Measurements from ENCODE around the gene TMEM126A. TPM values are rescaled to one million over a fixed set of nuclear protein-coding genes. Genes with fewer than 3 reads are reported as not detected.

Gene TMEM126A
- total and polyA plus RNA-seq, 2 of the 13 experiments (the other 11 are each of a cell fraction or from before 2014, with no cell fraction given) = 59.5 to 66.9 TPM

DNA sequence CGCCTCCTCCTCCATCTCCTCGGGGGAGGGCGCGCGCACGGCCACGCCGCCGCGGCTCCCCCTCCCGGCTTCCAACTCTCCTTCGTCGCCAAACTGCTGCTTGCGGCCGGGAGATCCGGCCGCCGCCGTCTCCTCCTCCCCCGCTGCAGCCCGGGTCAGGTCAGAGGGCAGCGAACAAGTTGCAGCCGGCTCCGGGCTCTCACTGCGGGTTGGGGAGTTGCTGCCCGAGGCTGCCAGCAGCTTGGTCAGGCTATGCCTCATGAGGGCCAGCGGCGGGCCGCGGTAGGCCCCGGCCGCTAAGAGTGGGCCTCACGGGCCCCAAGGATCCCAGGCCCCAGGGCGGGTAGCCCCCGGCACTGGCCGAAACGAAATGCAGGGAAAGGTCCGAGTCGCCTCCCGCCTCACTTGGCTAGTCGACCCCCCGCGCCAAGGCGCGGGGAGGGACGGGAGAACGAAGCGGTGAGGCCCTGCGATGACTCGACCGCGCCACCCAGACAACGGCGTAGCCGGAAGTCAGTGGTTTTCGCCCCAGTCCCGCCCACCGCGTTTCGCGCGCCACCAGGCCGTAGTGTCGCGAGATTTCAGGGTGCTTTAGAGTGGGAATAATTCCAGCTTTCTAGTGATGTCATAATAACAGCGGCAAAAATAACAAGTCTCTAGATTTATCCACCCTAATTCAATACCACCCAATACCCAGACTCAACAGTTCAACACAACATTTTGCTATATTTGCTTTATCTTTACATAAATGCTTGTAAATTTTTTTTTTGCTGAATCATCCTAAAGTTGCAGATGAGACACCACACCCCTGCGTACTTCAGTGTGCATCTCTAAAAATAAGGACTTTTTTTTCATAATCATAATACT lies 17.1 kb downstream of the TMEM126A start, which contains the start of gene CREBZF (continued):
- TF ChIP-seq, protein P1, sequence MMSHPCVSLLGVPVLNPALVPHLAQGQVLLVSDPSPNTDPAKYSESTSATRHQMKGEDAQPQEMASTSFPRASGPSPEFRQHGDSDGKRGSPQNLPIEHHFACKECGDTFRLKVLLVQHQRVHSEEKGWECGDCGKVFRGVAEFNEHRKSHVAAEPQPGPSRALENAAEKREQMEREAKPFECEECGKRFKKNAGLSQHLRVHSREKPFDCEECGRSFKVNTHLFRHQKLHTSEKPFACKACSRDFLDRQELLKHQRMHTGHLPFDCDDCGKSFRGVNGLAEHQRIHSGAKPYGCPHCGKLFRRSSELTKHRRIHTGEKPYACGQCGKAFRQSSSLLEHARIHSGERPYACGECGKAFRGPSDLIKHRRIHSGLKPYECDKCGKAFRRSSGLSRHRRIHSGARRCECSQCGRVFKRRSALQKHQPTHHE (CRISPR knock-in tag; IDR thresholded peaks at IDR 0.05; ENCODE audit: borderline replicate concordance) = 0 out of 2 replicates have a peak, but pooled peaks have one; percentile 24
- peak; percentile 95 to 96 for TF ChIP-seq MAFK (conservative IDR thresholded peaks at IDR 0.05 in 1 of 2, IDR thresholded peaks at IDR 0.05 in 1 of 2; ENCODE audit: low read length in 2 of 2)
- TF ChIP-seq ZNF296 (CRISPR knock-in tag; conservative IDR thresholded peaks at IDR 0.05) = no peak; the same call in 1 of the 2 replicates
- TF ChIP-seq ZNF800 (CRISPR knock-in tag; IDR thresholded peaks at IDR 0.05) = no peak
- peak; percentile 81 for TF ChIP-seq ZNF749 (CRISPR knock-in tag; IDR thresholded peaks at IDR 0.05; ENCODE audit: borderline replicate concordance)
- peak; percentile 69 for TF ChIP-seq NR2C2 (CRISPR knock-in tag; IDR thresholded peaks at IDR 0.05; ENCODE audit: borderline replicate concordance)
- no peak for TF ChIP-seq PBX2 (CRISPR knock-in tag; IDR thresholded peaks at IDR 0.05)
- TF ChIP-seq SP4 (CRISPR knock-in tag; IDR thresholded peaks at IDR 0.05) = peak; percentile 79
- TF ChIP-seq ZNF784 (CRISPR knock-in tag; IDR thresholded peaks at IDR 0.05; ENCODE audit: borderline replicate concordance) = peak; percentile 80; the same call in 1 of the 2 replicates
- no peak; the same call in 1 of the 2 replicates for TF ChIP-seq HOXA7 (CRISPR knock-in tag; IDR thresholded peaks at IDR 0.05)
- TF ChIP-seq ZNF670 (CRISPR knock-in tag; IDR thresholded peaks at IDR 0.05; ENCODE audit: borderline replicate concordance) = 0 out of 2 replicates have a peak, but pooled peaks have one; percentile 15
- TF ChIP-seq, protein P2, sequence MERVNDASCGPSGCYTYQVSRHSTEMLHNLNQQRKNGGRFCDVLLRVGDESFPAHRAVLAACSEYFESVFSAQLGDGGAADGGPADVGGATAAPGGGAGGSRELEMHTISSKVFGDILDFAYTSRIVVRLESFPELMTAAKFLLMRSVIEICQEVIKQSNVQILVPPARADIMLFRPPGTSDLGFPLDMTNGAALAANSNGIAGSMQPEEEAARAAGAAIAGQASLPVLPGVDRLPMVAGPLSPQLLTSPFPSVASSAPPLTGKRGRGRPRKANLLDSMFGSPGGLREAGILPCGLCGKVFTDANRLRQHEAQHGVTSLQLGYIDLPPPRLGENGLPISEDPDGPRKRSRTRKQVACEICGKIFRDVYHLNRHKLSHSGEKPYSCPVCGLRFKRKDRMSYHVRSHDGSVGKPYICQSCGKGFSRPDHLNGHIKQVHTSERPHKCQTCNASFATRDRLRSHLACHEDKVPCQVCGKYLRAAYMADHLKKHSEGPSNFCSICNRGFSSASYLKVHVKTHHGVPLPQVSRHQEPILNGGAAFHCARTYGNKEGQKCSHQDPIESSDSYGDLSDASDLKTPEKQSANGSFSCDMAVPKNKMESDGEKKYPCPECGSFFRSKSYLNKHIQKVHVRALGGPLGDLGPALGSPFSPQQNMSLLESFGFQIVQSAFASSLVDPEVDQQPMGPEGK (CRISPR knock-in tag; IDR thresholded peaks at IDR 0.05) = peak; percentile 51; the same call in 1 of the 2 replicates
- peak; percentile 85; the same call in 1 of the 2 replicates for TF ChIP-seq YEATS4 (CRISPR knock-in tag; IDR thresholded peaks at IDR 0.05; ENCODE audit: borderline replicate concordance)
- peak; percentile 87; the same call in 1 of the 2 replicates for TF ChIP-seq THAP7 (CRISPR knock-in tag; IDR thresholded peaks at IDR 0.05)
- TF ChIP-seq SP5 (CRISPR knock-in tag; IDR thresholded peaks at IDR 0.05; ENCODE audit: borderline replicate concordance, low read depth) = no peak; the same call in 1 of the 2 replicates
- peak; percentile 88 for TF ChIP-seq ZNF816 (CRISPR knock-in tag; IDR thresholded peaks at IDR 0.05; ENCODE audit: borderline replicate concordance)
- TF ChIP-seq THAP11 (CRISPR knock-in tag; IDR thresholded peaks at IDR 0.05) = peak; percentile 86

Measured in HepG2 (cell line).